A549 (cell line): Measurements from ENCODE around the gene DIP2C.

ENCODE experiments used
- CTCF ChIP-seq: fragments of >200 bp; sonication (Bioruptor Twin); formaldehyde crosslinking; IDR thresholded peaks from 3 replicates; pipeline ENCODE4 v1.5.1; 2016
- ELK1 ChIP-seq: fragments of 150-350 bp; IDR thresholded peaks from 2 replicates; pipeline ENCODE4 v1.6.1; 2014; ENCODE audit warnings: low read depth, mild to moderate bottlenecking, low read length
- POLR2A ChIP-seq: IDR thresholded peaks from 2 replicates; pipeline ENCODE4 v1.6.1; 2012; ENCODE audit warnings: mild to moderate bottlenecking, low read length

GRCh38 chr10:423178-423577 is 266.3 kb downstream of the DIP2C start:
- TF ChIP-seq ELK1 (no peak), POLR2A (no peak), CTCF (no peak)
